GM23338 (cell line): ENCODE data around the gene FOXR1. TPM values are rescaled to one million over a fixed set of nuclear protein-coding genes. Genes with fewer than 3 reads are reported as not detected.

ENCODE experiments used
- ATAC-seq: fragments of 200-7000 bp; cut with Tn5 transposase; 3 replicates; pipeline ENCODE4 v1.9.1; 2020
- DNase-seq: peaks from one replicate; pipeline ENCODE4 v3.0.0-alpha.2; 2015; ENCODE audit warnings: low spot score
- H2AFZ ChIP-seq: fragments of 200-600 bp; sonication (generic); 2 replicates; pipeline ENCODE4 v1.8.0; 2016; ENCODE audit warnings: antibody characterized with exemption, mild to moderate bottlenecking, moderate library complexity
- H3F3A ChIP-seq: fragments of 200-600 bp; sonication (generic); replicated peaks from 2 replicates; pipeline ENCODE4 v1.8.0; 2017; ENCODE audit warnings: antibody characterized with exemption, mixed run types, low read depth
- H3K27ac ChIP-seq: fragments of 200-600 bp; sonication (generic); 2 replicates; pipeline ENCODE4 v1.6.1; 2016; ENCODE audit warnings: low read depth
- H3K27me3 ChIP-seq: fragments of 200-600 bp; sonication (generic); 2 replicates; pipeline ENCODE4 v1.8.0; 2016; ENCODE audit warnings: mild to moderate bottlenecking, mixed run types, moderate library complexity; ENCODE audit not compliant: insufficient read depth
- H3K36me3 ChIP-seq: fragments of 200-600 bp; sonication (generic); 2 replicates; pipeline ENCODE4 v1.8.0; 2016; ENCODE audit warnings: mild to moderate bottlenecking; ENCODE audit not compliant: insufficient read depth
- H3K4me1 ChIP-seq: fragments of 200-600 bp; sonication (generic); 2 replicates; pipeline ENCODE4 v1.8.0; 2016; ENCODE audit warnings: mild to moderate bottlenecking, moderate library complexity; ENCODE audit not compliant: insufficient read depth
- H3K4me2 ChIP-seq: fragments of 200-600 bp; sonication (generic); 2 replicates; pipeline ENCODE4 v1.7.1; 2017; ENCODE audit warnings: mixed run types
- H3K4me3 ChIP-seq: fragments of 200-600 bp; sonication (generic); 2 replicates; pipeline ENCODE4 v1.6.1; 2016; ENCODE audit warnings: mixed run types
- H3K79me2 ChIP-seq: fragments of 200-600 bp; sonication (generic); replicated peaks from 2 replicates; pipeline ENCODE4 v1.8.0; 2017; ENCODE audit warnings: mild to moderate bottlenecking; ENCODE audit not compliant: insufficient read depth
- H3K9me2 ChIP-seq: fragments of 200-600 bp; sonication (generic); 2 replicates; pipeline ENCODE4 v1.8.0; 2017; ENCODE audit not compliant: insufficient read depth
- H4K20me1 ChIP-seq: fragments of 200-600 bp; sonication (generic); replicated peaks from 2 replicates; pipeline ENCODE4 v1.8.0; 2017; ENCODE audit warnings: mild to moderate bottlenecking; ENCODE audit not compliant: insufficient read depth
- H3K27ac Mint-ChIP-seq: 2 replicates; pipeline ENCODE4 v1.8.0; 2020; ENCODE audit warnings: inconsistent platforms, mild to moderate bottlenecking, moderate library complexity, mixed read lengths
- H3K27me3 Mint-ChIP-seq: 3 replicates; pipeline ENCODE4 v1.8.0; 2022; ENCODE audit warnings: low read depth, mild to moderate bottlenecking, moderate library complexity, mixed read lengths, inconsistent platforms; ENCODE audit not compliant: insufficient read depth, poor library complexity
- H3K36me3 Mint-ChIP-seq: 3 replicates; pipeline ENCODE4 v1.8.0; 2021; ENCODE audit warnings: low read depth, mild to moderate bottlenecking, inconsistent platforms, moderate library complexity, mixed read lengths
- H3K4me1 Mint-ChIP-seq: 3 replicates; pipeline ENCODE4 v1.8.0; 2020; ENCODE audit warnings: mild to moderate bottlenecking, inconsistent platforms, mixed read lengths
- H3K4me3 Mint-ChIP-seq: 3 replicates; pipeline ENCODE4 v1.8.0; 2021; ENCODE audit warnings: moderate library complexity, mild to moderate bottlenecking, inconsistent platforms, mixed read lengths
- H3K9me3 Mint-ChIP-seq: 3 replicates; pipeline ENCODE4 v1.8.0; 2020; ENCODE audit warnings: moderate library complexity, mild to moderate bottlenecking, inconsistent platforms, mixed read lengths
- CREB1 ChIP-seq: fragments of 250-450 bp; sonication (Bioruptor Pico); IDR thresholded peaks from 2 replicates; pipeline ENCODE4 v1.5.0; 2020; ENCODE audit warnings: low read depth, mild to moderate bottlenecking, moderate library complexity
- CTCF ChIP-seq, 2 experiments: fragments of 200-600 bp in 1 of 2; sonication (generic) in 1 of 2; conservative IDR thresholded peaks; 2 replicates each; pipeline versions ENCODE4 v1.5.1 to v1.6.1; 2016 to 2017; ENCODE audit warnings: antibody characterized with exemption in 2 of 2, low read depth in 2 of 2, mild to moderate bottlenecking in 2 of 2, moderate library complexity in 1 of 2
- ETS1 ChIP-seq: IDR thresholded peaks from 2 replicates; pipeline ENCODE4 v1.6.1; 2016; ENCODE audit warnings: antibody characterized with exemption
- EZH2 ChIP-seq: fragments of 200-600 bp; sonication (generic); IDR thresholded peaks from one replicate; pipeline ENCODE4 v1.8.0; 2017; ENCODE audit warnings: antibody characterized with exemption, mild to moderate bottlenecking, low read depth; ENCODE audit not compliant: unreplicated experiment
- EZH2phosphoT487 ChIP-seq: fragments of 200-600 bp; sonication (generic); IDR thresholded peaks from one replicate; pipeline ENCODE4 v1.8.1; 2018; ENCODE audit warnings: antibody characterized with exemption; ENCODE audit not compliant: unreplicated experiment
- JUNB ChIP-seq: IDR thresholded peaks from one replicate; pipeline ENCODE4 v1.6.1; 2016; ENCODE audit warnings: antibody characterized with exemption; ENCODE audit not compliant: unreplicated experiment
- NANOG ChIP-seq: IDR thresholded peaks from 2 replicates; pipeline ENCODE4 v1.6.1; 2016; ENCODE audit warnings: antibody characterized with exemption, borderline replicate concordance
- POLR2AphosphoS5 ChIP-seq: IDR thresholded peaks from 2 replicates; pipeline ENCODE4 v1.6.1; 2016; ENCODE audit warnings: antibody characterized with exemption, low read depth
- REST ChIP-seq: IDR thresholded peaks from one replicate; pipeline ENCODE4 v1.6.1; 2018; ENCODE audit warnings: antibody characterized with exemption; ENCODE audit not compliant: unreplicated experiment
- STAT1 ChIP-seq: IDR thresholded peaks from one replicate; pipeline ENCODE4 v1.6.1; 2016; ENCODE audit warnings: antibody characterized with exemption; ENCODE audit not compliant: unreplicated experiment
- ZNF114 ChIP-seq: fragments of 250-450 bp; sonication (Bioruptor Pico); IDR thresholded peaks from 2 replicates; pipeline ENCODE4 v1.5.0; 2020; ENCODE audit warnings: mild to moderate bottlenecking, moderate library complexity
- ZNF331 ChIP-seq: fragments of 250-450 bp; sonication (Bioruptor Pico); IDR thresholded peaks from 2 replicates; pipeline ENCODE4 v1.5.0; 2020; ENCODE audit warnings: low read depth, mild to moderate bottlenecking, moderate library complexity
- ZNF462 ChIP-seq: fragments of 250-450 bp; sonication (Bioruptor Pico); IDR thresholded peaks from 2 replicates; pipeline ENCODE4 v1.5.0; 2020; ENCODE audit warnings: mild to moderate bottlenecking, moderate library complexity
- long read RNA-seq: library from polyadenylated mRNA; unstranded; transcript quantifications from one replicate; pipeline ENCODE4 v2.0.0, GENCODE V29; 2020; ENCODE audit not compliant: unreplicated experiment
- polyA plus RNA-seq: library from polyadenylated mRNA; unstranded; fragments of >200 nt; fragmentation: Nextera tagmentation; extraction: Ambion mirVana; gene quantifications from 2 replicates; pipeline ENCODE4 v1.2.1, GENCODE V29; 2016
- total RNA-seq: library from RNA; depleted of rRNA; stranded (reverse); fragments of >200 nt; shearing (Covaris generic); gene quantifications from 2 replicates; pipeline ENCODE4 v1.2.3, GENCODE V29; 2014; rRNA removed

Gene FOXR1
- not detected in 2 replicates for total RNA-seq
- not detected in 2 replicates for polyA plus RNA-seq
- long read RNA-seq, result 0 reads

GRCh38 chr11:118971646-118972045 lies at the start of gene FOXR1:
Gene FOXR1, plus strand, starts transcription at chr11:118971761. Its CDS starts 171 bp downstream, at chr11:118971932.
- 0 out of 2 replicates have a peak within 1 kb of the TSS, but pooled peaks have one; percentile 13 for H3K4me3 ChIP-seq
- Mint-ChIP-seq H3K4me3 (no peak within 1 kb of the TSS), H3K4me1 (no peaks in the 10 kb centered on the region; the same call in 2 of the 3 replicates), H3K9me3 (no peaks in the 10 kb centered on the region), H3K27ac (no peak within 1 kb of the TSS), H3K36me3 (no peaks in the 10 kb centered on the region), H3K27me3 (no peaks in the 10 kb centered on the region)
- no peaks in the 10 kb centered on the region for H3F3A ChIP-seq
- no peaks in the 10 kb centered on the region for H3K79me2 ChIP-seq
- no peak within 1 kb of the TSS for H3K27ac ChIP-seq
- peak within 1 kb of the TSS; percentile 90; the same call in 1 of the 2 replicates for H2AFZ ChIP-seq
- DNase-seq, result peak; percentile 51
- H3K4me2 ChIP-seq, result no peak within 1 kb of the TSS
- TF ChIP-seq ZNF331 (CRISPR knock-in tag), result no peak
- no peak for TF ChIP-seq ZNF114
- no peak for TF ChIP-seq EZH2phosphoT487
- no peak for TF ChIP-seq ETS1
- TF ChIP-seq REST, result no peak
- TF ChIP-seq JUNB, result no peak
- TF ChIP-seq NANOG, result no peak
- no peak for TF ChIP-seq STAT1
- no peak for TF ChIP-seq POLR2AphosphoS5
- no peak for TF ChIP-seq EZH2
- TF ChIP-seq CREB1 (CRISPR knock-in tag), result no peak
- TF ChIP-seq CTCF (conservative IDR thresholded peaks at IDR 0.05; ENCODE audit: low read depth in 2 of 2), result no peak
- TF ChIP-seq ZNF462 (CRISPR knock-in tag), result no peak
- no peaks in the 10 kb centered on the region for H3K27me3 ChIP-seq
- ATAC-seq, result peak; percentile 37
- no peaks in the 10 kb centered on the region for H3K4me1 ChIP-seq
- no peaks in the 10 kb centered on the region for H4K20me1 ChIP-seq
- H3K36me3 ChIP-seq, result no peaks in the 10 kb centered on the region
- H3K9me2 ChIP-seq, result no peaks in the 10 kb centered on the region
